MG63 (cell line): ENCODE data around the gene WDR86. TPM values are rescaled to one million over a fixed set of nuclear protein-coding genes. Genes with fewer than 3 reads are reported as not detected.
A peak's percentile ranks its signal among the peaks of the same experiment; 100 is the strongest.

Source experiments
- DNase-seq: peaks from one replicate; pipeline ENCODE4 v3.0.0-alpha.2; 2020
- H3K27me3 ChIP-seq: fragments of 250-450 bp; sonication (Bioruptor Pico); 2 replicates; pipeline ENCODE4 v1.5.1; 2020; ENCODE audit warnings: mild to moderate bottlenecking, moderate library complexity
- H3K36me3 ChIP-seq: fragments of 250-450 bp; sonication (Bioruptor Pico); 2 replicates; pipeline ENCODE4 v1.5.1; 2020; ENCODE audit warnings: mild to moderate bottlenecking, moderate library complexity
- H3K4me3 ChIP-seq: fragments of 250-450 bp; sonication (Bioruptor Pico); 2 replicates; pipeline ENCODE4 v1.5.1; 2020; ENCODE audit warnings: mild to moderate bottlenecking, moderate library complexity
- H3K9me3 ChIP-seq: fragments of 250-450 bp; sonication (Bioruptor Pico); 2 replicates; pipeline ENCODE4 v1.5.1; 2020; ENCODE audit warnings: mild to moderate bottlenecking, moderate library complexity
- total RNA-seq: library from RNA; depleted of rRNA; stranded (reverse); fragments of >200 nt; shearing (Covaris generic); gene quantifications from 2 replicates; pipeline ENCODE4 v1.2.3, GENCODE V29; 2014; ENCODE audit warnings: low replicate concordance; rRNA removed

The WDR86 gene, protein sequence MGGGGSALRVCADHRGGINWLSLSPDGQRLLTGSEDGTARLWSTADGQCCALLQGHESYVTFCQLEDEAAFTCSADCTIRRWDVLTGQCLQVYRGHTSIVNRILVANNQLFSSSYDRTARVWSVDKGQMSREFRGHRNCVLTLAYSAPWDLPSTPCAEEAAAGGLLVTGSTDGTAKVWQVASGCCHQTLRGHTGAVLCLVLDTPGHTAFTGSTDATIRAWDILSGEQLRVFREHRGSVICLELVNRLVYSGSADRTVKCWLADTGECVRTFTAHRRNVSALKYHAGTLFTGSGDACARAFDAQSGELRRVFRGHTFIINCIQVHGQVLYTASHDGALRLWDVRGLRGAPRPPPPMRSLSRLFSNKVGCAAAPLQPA
- not detected in 2 replicates for total RNA-seq

GRCh38 chr7:151409667-151410404 is at the start of gene WDR86:
Gene WDR86, minus strand, starts transcription at chr7:151410038. Its CDS starts 449 bp downstream, at chr7:151409589.
- DNase-seq = no peak
- Histone ChIP-seq H3K4me3 (no peak within 1 kb of the TSS), H3K36me3 (no peaks in the 10 kb centered on the region), H3K9me3 (no peaks in the 10 kb centered on the region), H3K27me3 (no peaks in the 10 kb centered on the region)

- Histone ChIP-seq H3K27me3 (no peaks in the 10 kb centered on the region), H3K36me3 (no peaks in the 10 kb centered on the region), H3K4me3 (no peak overlapping the region), H3K9me3 (no peaks in the 10 kb centered on the region; the same call in 1 of the 2 replicates)
- DNase-seq = no peak
These were observed 47.7 kb upstream of the WDR86 start for GRCh38 chr7:151457534-151457933.

DNA sequence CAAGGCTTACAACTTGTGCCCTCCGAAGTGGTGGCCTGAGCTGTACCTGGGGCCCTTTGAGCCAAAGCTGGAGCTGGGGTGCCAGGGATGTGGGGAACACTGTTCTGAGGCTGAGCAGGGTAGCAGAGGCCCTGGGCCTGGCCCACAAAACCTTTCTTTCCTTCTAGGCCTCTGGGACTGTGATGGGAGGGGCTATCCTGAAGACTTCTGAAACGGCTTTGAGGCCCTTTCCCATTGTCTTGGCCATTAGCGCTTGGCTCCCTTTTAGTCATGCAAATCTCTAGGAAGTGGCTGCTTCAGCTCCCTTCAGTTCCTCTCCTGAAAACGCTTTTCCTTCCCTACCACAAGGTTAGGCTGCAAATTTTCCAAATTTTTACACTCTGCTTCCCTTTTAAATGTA is 46.9 kb upstream of the WDR86 start:
- no peak for DNase-seq
- no peak overlapping the region for H3K4me3 ChIP-seq
- H3K9me3 ChIP-seq = no peaks in the 10 kb centered on the region
- no peaks in the 10 kb centered on the region for H3K36me3 ChIP-seq
- H3K27me3 ChIP-seq = no peaks in the 10 kb centered on the region

GRCh38 chr7:151456276-151456675 is 46.4 kb upstream of the WDR86 start:
- Histone ChIP-seq H3K9me3 (no peaks in the 10 kb centered on the region), H3K27me3 (no peaks in the 10 kb centered on the region), H3K4me3 (no peak overlapping the region), H3K36me3 (no peaks in the 10 kb centered on the region)
- DNase-seq = no peak

GRCh38 chr7:151455690-151456089 is 45.9 kb upstream of the WDR86 start:
- H3K36me3 ChIP-seq = no peaks in the 10 kb centered on the region
- H3K9me3 ChIP-seq = no peaks in the 10 kb centered on the region
- no peak overlapping the region for H3K4me3 ChIP-seq
- DNase-seq = no peak
- H3K27me3 ChIP-seq = no peaks in the 10 kb centered on the region

GRCh38 chr7:151454932-151455530 is 45.2 kb upstream of the WDR86 start:
- no peak for DNase-seq
- H3K4me3 ChIP-seq = no peak overlapping the region
- no peaks in the 10 kb centered on the region for H3K36me3 ChIP-seq
- no peaks in the 10 kb centered on the region for H3K9me3 ChIP-seq
- H3K27me3 ChIP-seq = no peaks in the 10 kb centered on the region

DNA sequence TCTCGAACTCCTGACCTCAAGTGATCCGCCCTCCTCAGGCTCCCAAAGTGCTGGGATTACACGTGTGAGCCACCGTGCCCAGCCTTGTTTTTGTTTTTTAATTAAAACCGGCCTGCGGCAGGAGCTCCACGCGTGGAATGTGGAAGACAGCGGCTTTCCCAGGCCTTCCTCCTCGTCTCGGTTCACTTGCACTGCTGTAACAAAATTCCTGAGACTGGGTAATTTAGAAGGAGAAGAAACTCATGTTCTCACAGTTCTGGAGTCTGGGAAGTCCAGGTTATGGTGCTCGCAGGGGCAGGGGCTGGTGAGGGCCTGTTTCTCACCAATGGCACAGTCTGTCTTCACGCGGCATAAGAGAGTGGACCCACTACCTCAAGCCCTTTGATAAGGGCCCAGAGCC is 44.5 kb upstream of the WDR86 start:
- Histone ChIP-seq H3K27me3 (no peaks in the 10 kb centered on the region), H3K36me3 (no peaks in the 10 kb centered on the region), H3K4me3 (no peak overlapping the region), H3K9me3 (no peaks in the 10 kb centered on the region)
- no peak for DNase-seq

GRCh38 chr7:151453326-151453791 is 43.5 kb upstream of the WDR86 start:
- H3K36me3 ChIP-seq = no peaks in the 10 kb centered on the region
- no peaks in the 10 kb centered on the region for H3K27me3 ChIP-seq
- no peak overlapping the region for H3K4me3 ChIP-seq
- no peaks in the 10 kb centered on the region for H3K9me3 ChIP-seq
- DNase-seq = no peak

DNA sequence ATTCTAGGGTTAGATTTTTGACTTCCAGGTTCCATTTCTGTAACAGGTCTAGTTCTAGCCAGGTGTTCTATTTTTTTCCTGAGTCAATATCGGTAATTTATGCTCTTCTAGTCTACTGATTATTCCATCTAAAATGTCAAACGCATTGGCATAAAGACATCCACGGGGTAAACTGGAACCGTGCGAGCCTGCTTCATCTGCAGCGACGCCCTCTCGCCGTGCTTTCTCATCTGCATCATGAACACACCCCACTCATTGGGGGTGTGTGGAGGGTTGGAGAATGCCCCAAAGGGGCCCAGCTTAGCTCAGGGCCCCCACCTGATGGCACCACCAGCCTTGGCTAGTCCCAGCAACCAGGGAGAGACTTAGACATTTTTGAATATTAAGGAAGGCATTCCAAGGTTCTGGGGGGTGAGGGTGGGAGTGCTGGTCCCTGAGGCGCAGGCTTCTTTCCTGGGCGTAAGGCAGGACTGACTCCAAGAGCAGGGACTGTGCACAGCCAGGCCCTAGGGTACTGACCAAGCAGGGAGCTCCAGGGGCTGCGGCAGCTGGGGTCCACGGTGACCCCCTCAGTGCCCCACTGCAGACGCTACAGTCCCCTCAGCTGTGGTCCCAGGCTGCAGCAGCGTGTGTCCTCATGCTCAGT is 43.0 kb upstream of the WDR86 start:
- H3K4me3 ChIP-seq = no peak overlapping the region
- no peaks in the 10 kb centered on the region for H3K36me3 ChIP-seq
- DNase-seq = no peak
- H3K9me3 ChIP-seq = no peaks in the 10 kb centered on the region
- no peaks in the 10 kb centered on the region for H3K27me3 ChIP-seq

- no peak overlapping the region for H3K4me3 ChIP-seq
- no peaks in the 10 kb centered on the region for H3K27me3 ChIP-seq
- DNase-seq = no peak
- no peaks in the 10 kb centered on the region for H3K9me3 ChIP-seq
- H3K36me3 ChIP-seq = no peaks in the 10 kb centered on the region
These were observed 42.1 kb upstream of the WDR86 start for GRCh38 chr7:151451626-151452571.

GRCh38 chr7:151451156-151451555 is 41.3 kb upstream of the WDR86 start:
- H3K4me3 ChIP-seq = no peak overlapping the region
- H3K9me3 ChIP-seq = no peaks in the 10 kb centered on the region
- H3K36me3 ChIP-seq = no peaks in the 10 kb centered on the region
- no peak for DNase-seq
- no peaks in the 10 kb centered on the region for H3K27me3 ChIP-seq

DNA sequence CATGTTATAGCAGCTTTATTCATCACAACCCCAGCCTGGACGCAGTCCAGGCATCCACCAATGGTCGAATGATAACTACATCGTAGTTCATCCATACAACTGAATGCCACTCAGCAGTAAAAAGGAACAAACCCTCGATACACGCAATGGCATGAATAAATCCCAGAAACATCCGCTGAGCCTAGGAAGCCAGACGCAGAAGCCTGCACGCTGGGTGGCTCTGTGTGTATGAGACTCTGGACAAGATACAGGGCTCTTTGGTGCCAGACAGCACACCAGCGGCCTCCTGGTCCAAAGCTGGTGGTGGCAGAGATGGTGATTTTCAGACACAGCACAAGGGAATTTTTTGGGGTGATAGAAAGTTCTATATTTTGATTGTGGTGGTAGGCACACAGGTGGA is 40.2 kb upstream of the WDR86 start:
- Histone ChIP-seq H3K4me3 (no peak overlapping the region), H3K27me3 (no peaks in the 10 kb centered on the region), H3K36me3 (no peaks in the 10 kb centered on the region), H3K9me3 (no peaks in the 10 kb centered on the region)
- no peak for DNase-seq

GRCh38 chr7:151448261-151449252 is 38.7 kb upstream of the WDR86 start:
- Histone ChIP-seq H3K4me3 (peak overlapping the region; percentile 42), H3K27me3 (no peaks in the 10 kb centered on the region), H3K9me3 (no peaks in the 10 kb centered on the region), H3K36me3 (no peaks in the 10 kb centered on the region)
- DNase-seq = peak; percentile 36

GRCh38 chr7:151447901-151448260 is 38.0 kb upstream of the WDR86 start:
- Histone ChIP-seq H3K36me3 (no peaks in the 10 kb centered on the region), H3K4me3 (no peak overlapping the region)
- DNase-seq = no peak

DNA sequence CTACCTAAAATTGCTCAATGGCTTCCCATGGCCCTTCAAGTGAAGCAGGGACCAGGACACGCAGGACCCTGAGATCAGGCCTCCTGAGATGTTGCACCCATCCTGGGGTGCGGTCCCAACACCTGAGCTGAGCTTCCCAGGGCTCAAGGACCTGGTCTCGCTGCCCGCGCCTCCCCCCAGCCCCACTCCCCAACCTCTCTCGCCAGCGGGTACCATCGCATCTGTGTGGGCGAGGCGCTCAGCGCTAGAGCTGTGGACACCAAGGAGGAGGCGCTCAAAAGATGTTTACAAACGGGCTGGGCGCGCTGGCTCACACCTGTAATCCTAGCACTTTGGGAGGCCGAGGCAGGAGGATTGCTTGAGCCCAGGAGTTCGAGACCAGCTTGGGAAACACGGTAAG is 37.5 kb upstream of the WDR86 start:
- H3K4me3 ChIP-seq = no peak overlapping the region
- no peaks in the 10 kb centered on the region for H3K9me3 ChIP-seq
- DNase-seq = no peak
- H3K36me3 ChIP-seq = no peaks in the 10 kb centered on the region
- no peaks in the 10 kb centered on the region for H3K27me3 ChIP-seq

More at GRCh38 chr7:151447901-151448260, 38.0 kb upstream of the WDR86 start:
- Histone ChIP-seq H3K9me3 (no peaks in the 10 kb centered on the region), H3K27me3 (no peaks in the 10 kb centered on the region)
